ENCODE data around the gene MORN5.
A peak's percentile ranks its signal among the peaks of the same experiment; 100 is the strongest.

MORN5 gene

DNA sequence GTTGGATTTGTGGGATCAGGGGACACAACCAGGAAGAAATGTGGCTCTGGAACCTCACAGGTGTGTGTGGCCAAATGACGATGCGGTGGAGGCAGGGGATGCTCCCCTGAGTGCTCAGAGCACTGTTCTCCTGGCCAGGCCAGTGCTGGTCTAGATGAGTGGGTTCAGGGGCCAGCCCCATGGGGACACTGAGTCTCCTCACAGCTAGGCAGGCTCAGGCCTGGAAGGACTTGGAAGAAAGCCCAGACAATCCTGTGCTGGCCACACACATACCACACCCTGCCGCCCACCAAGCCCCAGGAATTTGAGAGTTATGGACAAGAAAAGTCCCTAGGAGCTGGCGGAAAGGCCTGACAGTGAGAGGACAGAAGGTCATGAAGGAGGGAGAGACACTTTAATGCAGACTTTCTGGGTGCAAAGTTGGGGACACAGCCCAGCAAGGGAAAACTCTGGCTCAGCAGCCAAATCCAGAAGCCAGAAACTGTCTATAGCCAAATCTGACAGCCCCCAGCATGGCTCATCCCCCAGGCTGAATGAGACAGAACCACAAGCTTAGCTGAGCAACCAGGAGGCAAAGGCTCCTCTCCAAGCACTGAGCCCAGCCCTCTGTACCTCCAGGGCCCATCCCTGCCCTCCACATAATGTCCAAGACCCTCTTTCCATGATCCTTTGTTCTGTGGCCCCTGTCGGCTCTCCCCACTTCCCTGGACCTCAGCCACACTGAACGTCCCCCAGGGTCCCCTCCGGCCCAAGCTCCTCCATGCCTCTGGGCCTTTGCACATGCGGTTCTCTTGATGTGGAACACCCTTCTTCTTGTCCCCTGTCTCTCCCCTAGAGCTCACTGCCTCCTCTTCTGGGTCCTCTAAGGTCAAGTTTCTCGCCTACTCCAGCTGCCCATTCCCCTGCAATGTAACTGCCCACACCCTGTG is 46.7 kb downstream of the MORN5 start:
- no peak for DNase-seq (ENCODE audit: low read depth in 1 of 2, low spot score in 1 of 2)
- in situ Hi-C loops (cut with HindIII; ENCODE audit: low pct_unique_long_range_greater_than_20kb, low sequenced_read_pairs): no loop called here
- no peak for TF ChIP-seq JUND (IDR thresholded peaks at IDR 0.05; ENCODE audit: low read depth)

DNA sequence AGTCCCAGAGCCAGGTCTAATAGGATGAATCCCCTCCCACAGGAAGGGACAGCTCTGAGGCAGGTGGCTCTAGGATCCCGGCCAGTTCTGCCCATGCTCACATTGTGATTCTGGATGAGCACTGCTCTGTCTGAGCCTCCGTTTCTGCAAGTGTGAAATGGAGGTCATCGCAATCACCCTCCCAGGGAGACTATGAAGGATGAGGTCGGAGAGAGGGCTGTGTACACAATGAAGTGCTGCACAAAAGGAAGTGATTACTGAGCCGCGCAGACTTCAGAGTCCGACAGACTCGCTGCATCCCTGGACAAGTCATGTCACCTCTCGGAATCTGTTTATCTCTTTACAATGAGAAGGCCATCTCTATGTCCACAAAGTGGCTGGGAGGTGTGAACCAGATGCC is 47.4 kb downstream of the MORN5 start:
- TF ChIP-seq JUND (IDR thresholded peaks at IDR 0.05; ENCODE audit: low read depth): no peak
- DNase-seq (ENCODE audit: low read depth in 1 of 2, low spot score in 1 of 2): no peak
- in situ Hi-C loops (cut with HindIII; ENCODE audit: low pct_unique_long_range_greater_than_20kb, low sequenced_read_pairs): no loop called here

DNA sequence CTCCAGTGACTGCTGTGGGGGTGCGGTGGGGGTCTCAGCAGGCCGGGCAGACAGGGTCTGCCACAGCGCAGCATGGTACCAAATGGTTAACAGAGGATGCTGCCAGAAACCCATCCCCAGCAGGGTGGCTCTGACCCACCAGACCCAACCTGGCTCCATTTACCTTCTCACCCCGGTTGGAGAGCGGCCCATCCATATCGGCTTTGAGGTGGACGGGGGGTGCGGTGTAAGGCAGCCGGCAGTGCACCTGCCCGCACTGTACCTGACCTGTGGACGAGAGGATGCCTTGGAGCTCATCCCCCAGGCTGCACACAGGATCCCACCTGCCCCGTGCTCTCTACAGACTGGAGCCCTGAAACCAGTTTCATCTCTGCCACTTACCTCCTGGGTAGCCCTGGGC is 49.7 kb downstream of the MORN5 start:
- TF ChIP-seq JUND (IDR thresholded peaks at IDR 0.05; ENCODE audit: low read depth): no peak
- in situ Hi-C loops (cut with HindIII; ENCODE audit: low pct_unique_long_range_greater_than_20kb, low sequenced_read_pairs): no loop called here
- no peak for DNase-seq (ENCODE audit: low read depth in 1 of 2, low spot score in 1 of 2)

DNA sequence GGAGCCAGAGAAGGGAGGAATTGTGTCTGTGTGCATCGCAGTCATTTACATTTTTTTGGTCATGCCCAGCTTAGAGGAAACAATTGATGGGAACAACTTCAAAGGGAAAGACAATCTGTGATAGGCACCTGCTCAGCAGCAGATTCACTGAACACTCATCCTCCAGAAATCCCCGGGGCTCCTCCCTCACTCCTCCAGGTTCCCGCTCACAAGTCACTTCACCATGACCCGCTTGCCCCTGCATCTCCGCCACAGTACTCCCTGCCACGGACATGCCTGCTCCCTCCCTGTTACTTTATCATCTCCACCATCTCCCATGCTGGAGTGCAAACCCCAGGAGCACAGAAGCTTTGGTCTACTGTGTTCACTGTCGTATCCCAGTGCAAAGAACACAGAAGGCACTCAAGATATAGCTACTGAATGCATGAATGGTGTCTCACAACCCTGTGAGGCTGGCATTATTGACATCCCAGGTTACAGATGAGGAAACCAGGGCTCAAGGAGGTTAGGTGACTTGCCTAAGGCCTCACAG is 52.8 kb downstream of the MORN5 start:
- in situ Hi-C loops (cut with HindIII; ENCODE audit: low pct_unique_long_range_greater_than_20kb, low sequenced_read_pairs): no loop called here
- no peak for DNase-seq (ENCODE audit: low read depth in 1 of 2, low spot score in 1 of 2)

DNA sequence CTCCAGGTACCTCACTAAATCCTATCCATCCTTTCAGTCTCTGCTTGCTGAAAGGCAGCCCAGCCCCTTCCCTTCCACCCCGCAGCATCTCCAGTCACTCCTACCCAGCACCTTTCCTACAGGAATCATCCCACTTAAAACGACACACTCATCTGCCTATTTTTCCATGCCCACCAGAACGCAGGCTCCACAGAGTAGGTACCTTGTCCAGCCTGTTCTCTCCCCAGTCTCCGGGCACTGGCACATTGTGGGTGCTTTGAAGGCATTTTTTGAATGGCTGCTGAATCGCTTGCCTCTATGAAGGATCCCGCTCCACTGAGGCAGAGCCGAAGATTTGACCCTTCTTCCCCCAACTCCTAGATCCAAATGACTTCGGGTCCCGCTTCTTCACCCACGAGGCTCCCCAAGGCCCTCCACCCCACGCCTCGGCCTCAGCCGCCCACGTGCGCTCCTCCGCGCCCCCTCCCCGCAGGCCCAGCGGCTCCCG is 53.4 kb downstream of the MORN5 start:
- in situ Hi-C loops (cut with HindIII; ENCODE audit: low pct_unique_long_range_greater_than_20kb, low sequenced_read_pairs): no loop called here
- no peak for DNase-seq (ENCODE audit: low read depth in 1 of 2, low spot score in 1 of 2)
- TF ChIP-seq JUND (IDR thresholded peaks at IDR 0.05; ENCODE audit: low read depth): no peak

More for the DNA sequence above, 52.8 kb downstream of the MORN5 start:
- TF ChIP-seq JUND (IDR thresholded peaks at IDR 0.05; ENCODE audit: low read depth): no peak

DNA sequence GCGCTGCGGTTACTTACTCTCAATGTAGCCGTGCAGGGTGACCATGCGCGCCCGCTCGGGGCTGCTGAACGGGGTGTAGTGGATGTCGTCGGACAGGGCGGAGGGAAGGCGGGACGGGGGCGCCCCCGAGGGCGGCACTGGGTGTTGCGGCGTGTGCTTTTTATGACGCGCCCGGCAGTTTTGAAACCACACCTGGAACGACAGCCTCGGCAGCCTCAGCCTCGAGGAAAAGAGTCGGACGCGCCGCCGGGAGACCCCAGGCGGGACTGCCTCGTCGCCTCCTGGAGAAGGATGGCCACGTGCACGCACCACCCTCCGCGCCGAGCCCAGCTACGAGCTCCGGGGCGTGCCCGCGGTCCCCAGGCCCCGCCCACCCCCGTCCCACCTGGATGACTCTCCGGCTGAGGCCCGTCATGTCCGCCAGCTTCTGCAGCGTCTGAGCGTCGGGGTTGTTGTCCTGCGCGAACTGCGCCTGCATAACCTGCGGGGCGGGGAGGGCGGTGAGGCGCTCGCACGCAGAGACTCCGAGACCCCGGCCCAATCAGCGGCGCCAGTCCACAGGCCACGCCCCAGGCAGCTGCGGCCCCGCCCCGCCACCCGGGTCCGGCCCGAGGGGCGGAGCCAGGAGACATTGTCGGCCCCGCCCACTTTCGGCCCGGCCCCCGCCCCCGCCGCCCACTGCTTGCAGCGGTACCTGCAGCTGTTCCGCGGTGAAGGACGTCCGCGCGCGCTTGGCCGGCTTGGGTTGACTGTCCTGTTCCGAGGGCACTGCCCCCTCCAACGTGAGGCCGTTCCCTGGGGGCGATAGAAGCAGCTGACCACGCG is 54.1 kb downstream of the MORN5 start:
- in situ Hi-C loops (cut with HindIII; ENCODE audit: low pct_unique_long_range_greater_than_20kb, low sequenced_read_pairs): no loop called here
- DNase-seq (ENCODE audit: low read depth in 1 of 2, low spot score in 1 of 2): peak; percentile 97
- no peak for TF ChIP-seq JUND (IDR thresholded peaks at IDR 0.05; ENCODE audit: low read depth)

DNA sequence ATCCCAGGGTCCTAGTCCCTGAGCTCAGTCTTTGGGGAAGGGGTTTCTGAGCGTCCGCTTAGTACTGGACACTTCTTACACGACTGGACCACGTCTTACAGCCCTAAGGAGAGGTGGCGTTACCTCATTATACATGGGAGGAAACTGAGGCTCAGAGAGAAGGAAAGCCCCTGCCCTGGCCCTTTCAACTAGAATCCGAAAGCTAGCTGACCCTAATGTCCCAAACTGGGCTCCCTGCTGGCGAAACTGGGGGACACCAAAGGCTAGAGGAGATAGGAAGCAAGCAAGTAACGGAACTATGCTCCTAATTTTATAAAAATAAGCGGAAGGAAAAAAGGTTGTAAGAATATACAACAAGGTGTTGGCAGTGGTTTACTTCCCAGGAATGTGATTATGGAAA is 54.8 kb downstream of the MORN5 start:
- no peak for DNase-seq (ENCODE audit: low read depth in 1 of 2, low spot score in 1 of 2)
- TF ChIP-seq JUND (IDR thresholded peaks at IDR 0.05; ENCODE audit: low read depth): no peak
- in situ Hi-C loops (cut with HindIII; ENCODE audit: low pct_unique_long_range_greater_than_20kb, low sequenced_read_pairs): no loop called here

DNA sequence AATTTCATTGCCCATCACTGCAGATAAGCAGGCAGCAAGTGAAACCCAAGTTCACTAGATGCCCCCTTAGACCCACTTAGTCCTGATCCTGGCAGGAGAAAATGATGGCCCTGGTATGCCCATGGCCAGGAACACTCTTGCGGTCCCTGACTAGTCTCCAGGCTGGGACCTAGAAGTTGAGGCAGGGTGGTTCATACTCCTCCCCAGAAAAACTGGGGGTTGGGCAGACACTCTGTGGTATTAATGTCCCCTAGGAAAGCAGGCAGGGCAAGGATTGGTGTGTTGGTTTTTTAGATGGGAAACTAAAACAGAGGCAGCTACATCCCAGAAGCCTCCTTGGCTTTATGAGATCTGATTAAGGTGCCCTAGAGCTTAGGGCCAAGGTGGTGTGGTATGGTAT is 56.0 kb downstream of the MORN5 start:
- no peak for DNase-seq (ENCODE audit: low read depth in 1 of 2, low spot score in 1 of 2)
- in situ Hi-C loops (cut with HindIII; ENCODE audit: low pct_unique_long_range_greater_than_20kb, low sequenced_read_pairs): no loop called here
- no peak for TF ChIP-seq JUND (IDR thresholded peaks at IDR 0.05; ENCODE audit: low read depth)

DNA sequence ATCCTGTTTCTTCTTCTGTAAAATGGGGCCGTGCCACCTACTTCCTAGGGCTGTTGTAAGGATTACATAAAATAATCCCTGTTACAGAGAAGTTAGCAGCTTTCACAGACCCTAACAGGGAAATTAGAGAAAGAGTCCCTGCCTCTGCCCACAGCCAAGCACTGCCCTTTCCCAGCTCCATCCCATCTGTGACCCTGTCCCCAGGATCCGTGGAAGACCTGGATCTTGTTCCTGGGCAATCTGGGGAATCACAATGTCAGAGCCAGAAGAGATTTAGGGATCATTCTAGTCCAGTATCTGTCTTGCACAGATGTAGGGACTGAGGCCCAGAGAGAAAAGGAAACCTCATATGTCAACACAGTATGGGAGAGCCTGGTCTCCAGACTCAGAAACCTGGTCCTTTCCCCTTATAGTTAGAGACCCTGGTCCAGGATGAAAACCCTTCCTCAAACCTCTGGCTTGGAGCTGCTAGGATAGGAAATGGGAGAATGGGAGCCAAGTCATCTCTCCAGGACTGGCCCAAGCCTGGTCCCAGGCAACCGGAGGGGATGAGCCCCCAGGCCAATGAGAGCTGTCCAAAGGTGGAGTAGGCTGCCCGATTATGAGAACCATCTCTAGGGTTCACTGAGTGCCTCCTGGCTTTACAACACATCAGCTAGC is 56.6 kb downstream of the MORN5 start:
- in situ Hi-C loops (cut with HindIII; ENCODE audit: low pct_unique_long_range_greater_than_20kb, low sequenced_read_pairs): no loop called here

DNA sequence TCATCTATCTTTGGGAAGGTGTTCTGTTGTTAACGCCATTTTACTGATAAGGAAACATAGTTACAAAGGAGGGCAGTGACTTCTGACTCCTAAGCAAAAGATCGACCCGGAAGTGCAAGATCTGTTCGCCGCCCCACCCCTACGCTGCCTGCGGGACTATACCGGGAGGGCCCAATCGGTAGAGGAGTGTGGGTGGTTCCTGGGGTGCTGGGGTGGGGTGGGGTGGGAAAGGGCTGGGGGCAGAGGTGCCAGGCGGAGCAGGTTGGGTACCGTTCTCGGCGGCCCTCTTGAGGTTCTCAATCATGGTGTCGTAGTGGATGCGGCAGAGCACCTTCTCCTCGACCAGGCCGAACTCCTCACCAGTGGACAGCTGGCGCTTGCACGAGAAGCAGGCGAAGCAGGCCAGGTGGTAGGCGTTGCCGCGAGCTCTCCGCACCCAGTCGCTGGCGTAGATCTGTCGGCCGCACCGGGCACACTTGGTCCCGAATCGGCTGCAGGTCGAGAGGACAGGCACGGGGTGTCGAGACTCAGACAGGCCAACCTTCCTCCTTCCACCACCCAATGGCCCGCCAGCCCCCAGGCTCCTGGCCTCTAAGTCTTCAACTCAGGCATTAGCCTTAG is 57.2 kb downstream of the MORN5 start:
- TF ChIP-seq JUND (IDR thresholded peaks at IDR 0.05; ENCODE audit: low read depth): no peak
- DNase-seq (ENCODE audit: low read depth in 1 of 2, low spot score in 1 of 2): no peak
- in situ Hi-C loops (cut with HindIII; ENCODE audit: low pct_unique_long_range_greater_than_20kb, low sequenced_read_pairs): no loop called here

More for the DNA sequence above, 56.6 kb downstream of the MORN5 start:
- no peak for DNase-seq (ENCODE audit: low read depth in 1 of 2, low spot score in 1 of 2)
- TF ChIP-seq JUND (IDR thresholded peaks at IDR 0.05; ENCODE audit: low read depth): no peak

DNA sequence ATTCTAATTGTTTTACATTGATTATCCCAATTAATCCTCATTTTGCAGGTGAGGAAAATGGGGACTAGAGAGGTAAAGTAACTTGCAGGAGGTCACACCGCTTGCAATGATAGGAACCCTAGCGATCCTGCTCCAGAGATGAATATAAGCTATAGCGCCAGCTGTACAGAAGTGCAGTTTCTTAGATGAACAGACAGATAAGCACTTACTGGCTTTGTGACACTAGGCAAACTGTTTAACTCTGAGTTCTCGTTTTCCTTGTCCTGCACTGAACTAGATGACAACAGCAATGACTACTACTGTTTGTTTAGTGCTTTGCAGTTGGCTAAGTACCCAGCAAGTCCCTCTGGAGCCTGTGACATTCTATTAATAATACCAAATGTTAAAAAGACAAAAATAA is 57.9 kb downstream of the MORN5 start:
- no peak for TF ChIP-seq JUND (IDR thresholded peaks at IDR 0.05; ENCODE audit: low read depth)
- DNase-seq (ENCODE audit: low read depth in 1 of 2, low spot score in 1 of 2): peak; percentile 76 to 86
- in situ Hi-C loops (cut with HindIII; ENCODE audit: low pct_unique_long_range_greater_than_20kb, low sequenced_read_pairs): no loop called here
